Breast epithelium (tissue), 4 donors: ENCODE results near the gene ARSJ. TPM values are rescaled to one million over a fixed set of nuclear protein-coding genes. Genes with fewer than 3 reads are reported as not detected.

Source experiments
- DNase-seq, 2 donors: peaks; one replicate each; pipeline ENCODE4 v3.0.0-alpha.2; 2019; ENCODE audit warnings: low spot score in 2 of 2
- H3K27ac ChIP-seq, 2 donors: fragments of 200-600 bp; sonication (generic) in 1 of 2; one replicate each; pipeline ENCODE4 v1.5.1; 2016 to 2019; ENCODE audit warnings: mild to moderate bottlenecking in 1 of 2
- H3K27me3 ChIP-seq, 2 donors: fragments of 200-600 bp; sonication (generic) in 1 of 2; one replicate each; pipeline versions ENCODE4 v1.5.1 to v1.6.0; 2017 to 2019; ENCODE audit warnings: control low read depth in 1 of 2, mild to moderate bottlenecking in 1 of 2
- H3K36me3 ChIP-seq: fragments of 200-600 bp; one replicate; pipeline ENCODE4 v1.5.1; 2019
- H3K4me1 ChIP-seq, 2 donors: fragments of 200-600 bp; sonication (generic); one replicate each; pipeline ENCODE4 v1.5.1; 2016 to 2019; ENCODE audit warnings: control low read depth in 1 of 2
- H3K4me3 ChIP-seq, 3 donors: fragments of 200-600 bp; sonication (generic); 1 replicate in 2 of 3; 2 replicates in 1 of 3; pipeline ENCODE4 v1.5.1; 2016 to 2019; ENCODE audit warnings: mild to moderate bottlenecking in 3 of 3, moderate library complexity in 2 of 3
- H3K9me3 ChIP-seq, 2 donors: fragments of 200-600 bp; sonication (generic) in 1 of 2; one replicate each; pipeline ENCODE4 v1.5.1; 2016 to 2019; ENCODE audit warnings: control low read depth in 1 of 2
- POLR2A ChIP-seq: fragments of 450-650 bp; IDR thresholded peaks from one replicate; pipeline ENCODE4 v1.6.1; 2016; ENCODE audit warnings: antibody characterized with exemption, mild to moderate bottlenecking, moderate library complexity
- POLR2AphosphoS5 ChIP-seq, 3 donors: sonication (generic); formaldehyde crosslinking; IDR thresholded peaks; one replicate each; pipeline ENCODE4 v1.6.1; 2017; ENCODE audit warnings: antibody characterized with exemption in 3 of 3
- intact Hi-C: fragments of 100-400 bp; cut with DNase I; formaldehyde crosslinking; loops from one replicate; pipeline ENCODE4 v1.15.1; 2023; ENCODE audit warnings: low total_unique reads
- total RNA-seq, 3 donors: library from RNA; depleted of rRNA; stranded (reverse); fragments of >200 nt; gene quantifications; one replicate each; pipeline ENCODE4 v1.1.0, GENCODE V29; 2016
- TF ChIP-seq, protein P1 (sequence below), 3 donors: fragments of 450-650 bp; IDR thresholded peaks; one replicate each; pipeline ENCODE4 v1.5.1; 2016 to 2017; ENCODE audit warnings: antibody characterized with exemption in 3 of 3, mild to moderate bottlenecking in 3 of 3, moderate library complexity in 3 of 3

ARSJ gene
- total RNA-seq, 3 donors from 2014 or later = 1.1 to 10.7 (median 8.8) TPM

DNA sequence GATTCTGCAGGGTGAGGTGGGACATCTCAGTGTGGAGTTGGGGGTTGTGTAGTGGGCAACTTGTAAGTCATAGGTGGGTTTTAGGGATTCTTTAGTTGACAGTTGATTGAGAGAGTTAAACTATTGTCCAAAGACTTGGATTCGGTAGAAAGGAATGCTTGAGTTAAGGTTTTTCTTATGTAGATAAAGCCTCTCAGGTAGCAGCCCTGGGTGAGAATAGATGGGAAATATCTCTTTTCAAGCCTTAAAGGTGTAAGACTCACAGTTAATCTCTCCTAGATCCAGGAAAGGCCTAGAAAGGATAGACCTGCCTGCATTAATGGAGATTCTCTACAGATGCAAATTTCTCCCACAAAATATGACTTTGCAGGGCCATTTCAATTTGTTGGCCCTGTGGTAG is 108.4 kb downstream of the ARSJ start:
- TF ChIP-seq POLR2AphosphoS5 (IDR thresholded peaks at IDR 0.05) (no peak), POLR2A (no peak)
- TF ChIP-seq, protein P1, sequence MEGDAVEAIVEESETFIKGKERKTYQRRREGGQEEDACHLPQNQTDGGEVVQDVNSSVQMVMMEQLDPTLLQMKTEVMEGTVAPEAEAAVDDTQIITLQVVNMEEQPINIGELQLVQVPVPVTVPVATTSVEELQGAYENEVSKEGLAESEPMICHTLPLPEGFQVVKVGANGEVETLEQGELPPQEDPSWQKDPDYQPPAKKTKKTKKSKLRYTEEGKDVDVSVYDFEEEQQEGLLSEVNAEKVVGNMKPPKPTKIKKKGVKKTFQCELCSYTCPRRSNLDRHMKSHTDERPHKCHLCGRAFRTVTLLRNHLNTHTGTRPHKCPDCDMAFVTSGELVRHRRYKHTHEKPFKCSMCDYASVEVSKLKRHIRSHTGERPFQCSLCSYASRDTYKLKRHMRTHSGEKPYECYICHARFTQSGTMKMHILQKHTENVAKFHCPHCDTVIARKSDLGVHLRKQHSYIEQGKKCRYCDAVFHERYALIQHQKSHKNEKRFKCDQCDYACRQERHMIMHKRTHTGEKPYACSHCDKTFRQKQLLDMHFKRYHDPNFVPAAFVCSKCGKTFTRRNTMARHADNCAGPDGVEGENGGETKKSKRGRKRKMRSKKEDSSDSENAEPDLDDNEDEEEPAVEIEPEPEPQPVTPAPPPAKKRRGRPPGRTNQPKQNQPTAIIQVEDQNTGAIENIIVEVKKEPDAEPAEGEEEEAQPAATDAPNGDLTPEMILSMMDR (IDR thresholded peaks at IDR 0.05) = no peak
- Histone ChIP-seq H3K36me3 (no peaks in the 10 kb centered on the region), H3K4me1 (no peaks in the 10 kb centered on the region), H3K4me3 (no peak overlapping the region), H3K27ac (no peak overlapping the region), H3K27me3 (no peaks in the 10 kb centered on the region), H3K9me3 (no peaks in the 10 kb centered on the region)
- intact Hi-C loops = no loop called here
- DNase-seq = no peak

DNA sequence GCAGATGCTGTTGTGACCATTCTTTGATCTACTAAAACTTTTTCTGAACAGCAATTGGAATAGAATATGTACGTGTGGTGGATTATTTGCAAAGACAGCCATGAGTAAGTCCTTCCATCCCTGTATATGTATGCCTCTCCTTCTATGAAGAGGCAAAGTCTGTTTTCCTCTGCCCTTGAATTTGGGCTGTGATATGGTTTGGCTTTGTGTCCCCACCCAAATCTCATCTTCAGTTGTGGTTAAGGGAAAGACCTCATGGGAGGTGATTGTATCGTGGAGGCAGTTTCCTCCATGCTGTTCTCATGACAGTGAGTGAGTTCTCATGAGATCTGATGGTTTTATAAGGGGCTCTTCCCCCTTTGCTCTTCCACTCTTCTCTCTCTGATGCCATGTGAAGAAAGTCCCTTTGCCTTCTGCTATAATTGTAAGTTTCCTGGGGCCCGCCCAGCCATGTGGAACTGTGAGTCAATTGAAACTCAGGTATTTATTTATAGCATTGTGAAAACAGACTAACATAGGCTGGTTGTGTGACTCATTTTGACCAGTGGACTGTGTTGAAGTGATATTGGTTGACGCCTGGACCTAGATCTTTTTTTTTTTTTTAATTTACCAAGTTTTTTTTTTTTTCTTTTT is 109.6 kb downstream of the ARSJ start:
- Histone ChIP-seq H3K4me3 (no peak overlapping the region), H3K27ac (no peak overlapping the region), H3K36me3 (no peaks in the 10 kb centered on the region), H3K9me3 (no peaks in the 10 kb centered on the region), H3K4me1 (no peaks in the 10 kb centered on the region), H3K27me3 (no peaks in the 10 kb centered on the region)
- TF ChIP-seq POLR2AphosphoS5 (IDR thresholded peaks at IDR 0.05) (no peak), POLR2A (no peak)
- TF ChIP-seq, protein P1 (IDR thresholded peaks at IDR 0.05) = no peak
- DNase-seq = no peak
- intact Hi-C loops = no loop called here

DNA sequence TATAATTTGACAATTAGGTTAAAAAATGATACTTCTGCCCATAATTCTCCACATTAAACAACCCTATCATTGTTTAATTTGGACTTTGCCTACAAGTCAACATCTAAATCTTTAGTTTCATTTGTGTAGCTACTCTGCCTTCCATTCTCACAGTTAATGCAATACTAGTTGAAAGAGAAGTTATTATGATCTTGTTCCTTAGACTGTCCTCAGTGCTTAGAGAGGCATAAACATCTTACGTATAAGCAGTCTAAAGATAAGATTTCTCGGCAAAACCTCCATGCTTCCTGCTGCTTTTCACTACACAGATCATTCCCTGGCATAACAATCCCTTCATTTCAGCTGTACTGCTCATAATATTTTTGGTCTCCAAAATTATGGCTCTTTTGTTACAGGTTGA is 112.8 kb downstream of the ARSJ start:
- H3K36me3 ChIP-seq = no peaks in the 10 kb centered on the region
- no peak overlapping the region for H3K4me3 ChIP-seq
- H3K9me3 ChIP-seq = no peaks in the 10 kb centered on the region
- intact Hi-C loops = no loop called here
- no peaks in the 10 kb centered on the region for H3K27me3 ChIP-seq
- no peak overlapping the region for H3K27ac ChIP-seq
- no peaks in the 10 kb centered on the region for H3K4me1 ChIP-seq
- DNase-seq = no peak
- TF ChIP-seq POLR2AphosphoS5 (IDR thresholded peaks at IDR 0.05) (no peak), POLR2A (no peak)
- TF ChIP-seq, protein P1 (IDR thresholded peaks at IDR 0.05) = no peak

DNA sequence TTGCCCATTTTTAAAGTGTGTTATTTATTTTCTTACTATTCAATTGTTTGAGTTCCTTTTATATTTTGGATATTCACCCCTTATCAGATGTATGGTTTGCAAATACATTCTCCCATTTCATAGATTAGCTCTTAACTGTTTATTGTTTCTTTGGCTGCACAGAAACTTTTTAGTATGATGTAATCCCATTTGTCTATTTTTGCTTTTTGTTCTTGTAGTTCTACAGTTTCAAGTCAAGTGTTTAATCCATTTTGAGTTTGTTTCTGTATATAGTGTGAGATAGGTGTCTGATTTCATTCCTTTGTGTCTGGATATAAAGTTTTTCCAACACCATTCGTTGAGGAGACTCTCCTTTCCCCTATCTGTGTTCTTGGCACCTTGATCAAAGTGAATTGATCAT is 120.5 kb downstream of the ARSJ start:
- intact Hi-C loops = no loop called here
- no peak overlapping the region for H3K27ac ChIP-seq
- no peak for TF ChIP-seq POLR2AphosphoS5 (IDR thresholded peaks at IDR 0.05)
- TF ChIP-seq, protein P1 (IDR thresholded peaks at IDR 0.05) = no peak
- TF ChIP-seq POLR2A = no peak
- no peaks in the 10 kb centered on the region for H3K9me3 ChIP-seq
- DNase-seq = no peak
- no peaks in the 10 kb centered on the region for H3K4me1 ChIP-seq
- H3K4me3 ChIP-seq = no peak overlapping the region
- H3K27me3 ChIP-seq = no peaks in the 10 kb centered on the region
- no peaks in the 10 kb centered on the region for H3K36me3 ChIP-seq

DNA sequence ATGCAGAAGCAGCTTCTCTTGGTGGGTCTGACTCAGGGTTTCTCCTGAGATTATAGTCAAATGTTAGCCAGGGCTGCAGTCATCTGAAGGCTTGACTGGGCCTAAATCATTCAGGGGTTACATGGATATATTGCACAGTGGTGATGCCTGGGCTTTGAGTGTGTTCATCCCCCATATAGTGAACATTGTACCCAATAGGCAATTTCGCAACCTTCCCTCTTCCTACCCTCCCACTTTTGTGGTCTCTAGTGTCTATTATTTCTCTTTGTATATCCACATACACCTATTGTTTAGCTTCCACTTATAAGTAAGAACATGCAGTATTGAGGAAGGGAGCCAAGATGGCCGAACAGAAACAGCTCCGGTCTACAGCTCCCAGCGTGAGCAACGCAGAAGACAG is 127.6 kb downstream of the ARSJ start:
- intact Hi-C loops = no loop called here
- Histone ChIP-seq H3K27ac (no peak overlapping the region), H3K27me3 (no peaks in the 10 kb centered on the region), H3K9me3 (no peaks in the 10 kb centered on the region), H3K36me3 (no peaks in the 10 kb centered on the region), H3K4me3 (no peak overlapping the region), H3K4me1 (no peaks in the 10 kb centered on the region)
- TF ChIP-seq POLR2A (no peak), POLR2AphosphoS5 (IDR thresholded peaks at IDR 0.05) (no peak)
- no peak for DNase-seq

Other genes starting within 250 kb of the ARSJ start
- 10 to 100 TPM; 47.7 to 62.1 (median 57.7) TPM for gene CAMK2D, start 217.9 kb downstream of the ARSJ start, total RNA-seq